GM23248 (cell line): ENCODE results near the gene ACSL6.

Experiments
- EZH2 ChIP-seq: fragments of 200-600 bp; sonication (generic); IDR thresholded peaks from 2 replicates; pipeline ENCODE4 v1.6.1; 2018; ENCODE audit warnings: antibody characterized with exemption, mild to moderate bottlenecking; ENCODE audit not compliant: insufficient read depth, poor library complexity, severe bottlenecking
- EZH2phosphoT487 ChIP-seq: fragments of 200-600 bp; sonication (generic); IDR thresholded peaks from 2 replicates; pipeline ENCODE4 v1.6.1; 2018; ENCODE audit warnings: antibody characterized with exemption, moderate library complexity, mild to moderate bottlenecking, low read depth; ENCODE audit not compliant: insufficient read depth

DNA sequence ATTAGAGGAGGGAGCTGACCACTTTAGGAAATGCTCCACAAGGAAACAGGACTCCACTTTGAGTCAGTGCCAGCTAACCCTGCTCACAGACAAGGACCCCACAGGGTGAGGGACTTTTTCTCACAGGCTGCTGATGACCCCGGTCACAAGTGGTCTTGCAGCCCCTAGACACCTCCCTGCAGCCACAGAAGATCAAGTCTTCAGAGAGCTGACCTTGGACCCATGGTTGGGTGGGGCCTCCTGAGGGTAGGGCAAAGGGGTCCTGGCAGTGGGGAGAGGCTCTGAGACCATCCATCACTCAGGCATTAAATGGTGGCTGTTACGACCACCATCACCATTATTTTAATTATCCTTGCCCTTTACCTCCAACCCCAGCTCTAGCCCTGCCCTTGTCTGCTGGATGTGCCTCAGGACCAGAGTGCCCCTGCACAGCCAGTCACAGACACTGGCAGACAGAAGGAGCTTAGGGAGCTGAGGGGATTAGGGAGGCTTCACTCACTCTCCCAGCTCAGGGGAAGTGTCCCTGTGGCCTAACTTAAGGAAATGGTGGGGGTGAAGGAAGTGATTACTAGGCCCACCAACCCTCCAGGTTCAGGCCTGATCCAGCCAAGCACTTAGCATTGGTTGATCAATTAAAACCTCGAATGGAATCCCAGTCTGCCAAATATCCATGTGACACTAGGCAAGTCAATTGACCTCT, 1.6 kb downstream of the ACSL6 start:
- TF ChIP-seq EZH2 (no peak), EZH2phosphoT487 (no peak)
